ENCODE data around the gene KIF6. TPM values are rescaled to one million over a fixed set of nuclear protein-coding genes. Genes with fewer than 3 reads are reported as not detected.
"Not testable (repeated sequence)": the region's sequence is repeated elsewhere in the genome, so short reads cannot be mapped to it uniquely, and the experiment has no call there.

KIF6 gene
- total RNA-seq, 1 donor from 2014 or later: 0.24 TPM

DNA sequence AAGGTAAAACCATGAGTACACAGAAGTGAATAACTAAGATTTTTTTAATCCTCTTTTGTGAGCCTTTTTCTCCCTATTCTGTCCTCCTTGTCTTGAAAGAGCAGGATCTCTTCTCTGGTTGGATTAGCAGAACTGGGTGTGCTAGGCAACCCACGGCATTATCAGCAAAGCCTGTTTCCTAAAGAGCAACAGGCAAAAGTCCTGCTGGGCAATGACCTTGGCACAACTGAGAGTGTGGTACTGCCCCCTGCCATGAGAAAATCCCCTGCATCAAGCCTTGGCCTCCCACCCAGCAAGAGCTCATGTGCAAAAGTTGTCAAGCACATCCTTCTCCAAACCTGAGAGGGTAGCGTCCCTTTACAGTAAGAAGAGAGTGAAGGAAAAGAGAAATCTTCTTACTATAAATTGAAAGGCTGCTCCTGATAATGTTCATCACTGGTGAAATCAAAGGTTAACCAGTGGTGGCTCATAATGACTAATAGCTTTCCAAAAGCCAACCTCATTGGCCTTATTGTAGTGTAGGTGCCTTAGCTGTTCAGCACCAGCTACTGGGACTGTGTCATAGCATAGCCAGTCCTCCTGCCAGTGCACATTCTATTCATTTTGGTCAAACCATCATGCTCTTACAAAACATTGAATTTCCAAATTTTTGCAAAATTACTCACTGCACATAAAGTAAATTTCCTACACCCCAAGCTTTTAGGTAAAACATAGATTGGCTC lies 17.1 kb downstream of the KIF6 start:
- no peak for ATAC-seq

DNA sequence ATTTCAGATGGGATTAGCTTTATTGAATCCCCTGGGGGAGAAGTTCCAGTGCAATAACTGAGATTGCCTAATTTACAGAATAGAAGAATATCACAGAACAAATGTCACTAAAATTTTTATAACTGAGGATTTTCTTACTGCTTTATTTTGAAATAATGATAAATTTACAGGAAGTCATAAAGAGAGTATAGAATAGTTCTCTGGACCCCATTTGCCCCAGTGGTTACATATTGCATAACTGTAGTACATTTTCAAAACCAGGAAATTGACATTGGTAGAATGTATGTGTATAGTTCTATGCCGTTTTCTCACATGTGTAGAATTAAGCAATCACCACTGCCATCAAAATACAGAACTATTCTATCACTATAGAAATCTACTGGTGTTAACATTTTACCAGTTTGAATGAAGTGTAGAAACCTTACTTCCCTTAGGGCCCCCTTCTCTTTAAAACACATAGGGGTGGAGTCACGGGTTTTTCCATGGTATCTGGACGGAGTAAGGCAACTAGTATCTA lies 18.3 kb downstream of the KIF6 start:
- ATAC-seq: no peak

- no peak for ATAC-seq
These were observed 22.9 kb downstream of the KIF6 start for GRCh38 chr6:39702265-39702664.

GRCh38 chr6:39700362-39700761 lies 24.8 kb downstream of the KIF6 start:
- ATAC-seq: no peak

GRCh38 chr6:39698789-39699188 lies 26.4 kb downstream of the KIF6 start:
- no peak for ATAC-seq

DNA sequence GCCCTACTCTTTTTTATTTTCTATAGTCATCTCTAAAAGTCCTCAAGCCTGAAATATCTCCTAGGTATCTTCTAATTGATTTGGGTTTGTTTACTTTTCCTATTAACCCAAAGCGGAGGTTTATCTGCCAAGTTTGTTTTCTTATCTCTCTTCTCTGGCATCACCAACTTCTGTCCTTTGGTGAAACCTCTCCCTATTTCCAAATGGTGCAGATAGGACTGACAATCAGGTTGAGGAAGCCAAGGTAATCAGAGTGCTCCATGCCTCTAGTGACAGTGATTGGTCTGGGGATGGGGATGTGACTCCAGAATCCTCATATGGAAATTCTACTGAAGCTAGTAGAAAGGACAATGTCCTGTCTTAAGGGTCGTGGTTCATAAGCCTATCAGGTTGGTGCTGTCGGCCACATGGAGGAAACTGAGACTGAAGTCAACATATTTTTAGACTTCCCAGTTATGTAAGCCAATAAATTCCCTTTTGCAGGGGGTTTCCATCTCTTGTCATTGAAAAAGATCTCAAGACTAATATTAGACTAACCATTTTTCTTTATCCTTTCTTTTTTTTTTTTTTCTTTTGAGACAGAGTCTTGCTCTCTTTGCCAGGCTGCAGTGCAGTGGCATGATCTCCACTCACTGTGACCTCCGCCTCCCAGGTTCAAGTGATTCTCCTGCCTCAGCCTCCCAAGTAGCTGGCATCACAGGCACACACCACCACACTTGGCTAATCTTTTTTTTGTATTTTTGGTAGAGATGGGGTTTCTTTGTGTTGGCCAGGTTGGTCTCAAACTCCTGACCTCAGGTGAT lies 28.0 kb downstream of the KIF6 start:
- ATAC-seq: no peak

- no peak for ATAC-seq
These were observed 29.8 kb downstream of the KIF6 start for GRCh38 chr6:39695447-39695846.

GRCh38 chr6:39693206-39693605 lies 32.0 kb downstream of the KIF6 start:
- no peak for ATAC-seq

DNA sequence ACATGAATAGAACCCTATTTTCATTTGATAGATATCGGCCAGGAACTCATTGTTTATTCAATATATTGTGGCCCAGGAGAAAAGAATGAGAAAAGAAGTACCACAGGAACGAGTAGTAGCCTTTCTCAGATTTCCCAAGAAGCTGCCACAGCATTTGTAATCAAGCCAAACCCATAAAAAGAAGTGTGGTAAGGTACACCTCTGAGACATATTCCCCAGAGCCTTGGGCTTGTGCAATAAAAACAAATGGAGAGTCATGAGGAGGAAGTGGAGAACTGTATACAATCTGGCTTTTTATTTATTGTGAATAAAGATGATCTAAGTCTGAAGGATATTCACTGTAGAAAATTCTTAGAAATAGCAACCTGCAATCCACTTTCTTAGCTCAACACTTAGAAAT lies 36.7 kb downstream of the KIF6 start:
- no peak for ATAC-seq

DNA sequence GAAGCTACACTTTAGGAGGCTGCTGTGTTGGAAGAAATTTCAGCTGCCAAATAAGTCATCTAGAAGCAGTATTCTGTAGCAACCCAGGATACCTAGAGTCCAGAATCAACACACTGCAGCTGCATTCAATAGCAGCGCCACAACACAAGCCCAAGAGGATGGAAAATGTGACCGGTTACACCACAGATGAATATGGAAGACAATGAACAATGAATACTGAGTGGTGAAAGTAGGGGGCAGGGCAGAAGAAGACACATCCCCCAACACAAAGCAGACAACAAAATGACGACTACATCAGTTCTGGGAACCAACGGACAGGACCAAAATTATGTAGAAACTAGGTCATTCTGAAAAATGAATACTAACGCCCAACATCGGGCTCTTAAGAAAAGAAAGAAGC lies 38.2 kb downstream of the KIF6 start:
- ATAC-seq: no peak

GRCh38 chr6:39685938-39686337 lies 39.3 kb downstream of the KIF6 start:
- ATAC-seq: no peak

- no peak for ATAC-seq
These were observed 39.8 kb downstream of the KIF6 start for GRCh38 chr6:39685489-39685826.

DNA sequence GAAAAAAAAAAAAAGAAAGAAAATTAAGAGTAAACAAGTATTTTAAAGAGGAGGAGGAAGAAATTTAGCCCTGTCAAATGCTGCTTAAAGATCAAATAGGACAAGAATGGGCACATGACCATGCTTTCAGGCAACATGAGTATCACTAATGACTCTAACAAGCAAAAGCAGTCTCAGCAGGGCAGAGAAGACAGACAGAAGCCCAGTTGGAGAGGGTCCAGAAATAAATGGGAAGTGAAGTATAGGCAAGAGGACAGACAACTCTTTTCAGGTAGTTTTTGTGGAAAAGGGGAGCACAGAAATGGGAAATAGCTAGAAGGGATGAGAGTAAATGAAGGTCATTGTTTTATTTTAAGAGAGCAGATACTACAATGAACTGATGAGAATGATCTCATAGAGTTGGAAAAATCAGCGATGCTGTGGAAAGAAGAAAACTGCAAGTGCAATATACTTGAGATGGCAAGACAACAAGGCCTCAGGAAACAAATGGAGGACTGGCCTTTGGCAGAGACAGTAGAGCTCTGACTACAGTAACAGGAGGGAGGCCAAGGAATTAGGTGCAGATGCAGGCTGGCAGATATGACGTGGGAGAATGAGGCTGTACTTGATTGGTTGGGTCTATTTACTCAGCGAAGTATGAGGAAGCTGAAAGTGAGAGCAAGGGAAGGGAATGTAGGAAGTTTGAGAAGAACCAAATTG lies 40.3 kb downstream of the KIF6 start:
- ATAC-seq: no peak

- ATAC-seq: no peak
These were observed 43.5 kb downstream of the KIF6 start for GRCh38 chr6:39681674-39682121.

GRCh38 chr6:39678914-39679313 lies 46.3 kb downstream of the KIF6 start:
- ATAC-seq: no peak

DNA sequence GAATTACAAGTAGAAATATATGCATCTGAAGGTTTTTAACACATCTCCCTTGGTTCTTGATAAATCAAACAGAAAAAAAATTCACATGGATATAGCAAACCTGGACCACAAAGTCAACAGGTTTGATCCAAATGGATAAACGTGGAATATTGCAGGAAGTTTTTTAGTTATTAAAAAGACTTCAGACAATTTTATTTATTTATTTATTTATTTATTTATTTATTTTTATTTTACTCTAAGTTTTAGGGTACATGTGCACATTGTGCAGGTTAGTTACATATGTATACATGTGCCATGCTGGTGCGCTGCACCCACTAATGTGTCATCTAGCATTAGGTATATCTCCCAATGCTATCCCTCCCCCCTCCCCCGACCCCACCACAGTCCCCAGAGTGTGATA lies 47.9 kb downstream of the KIF6 start:
- ATAC-seq: not testable (repeated sequence)

GRCh38 chr6:39670519-39670918 lies 54.7 kb downstream of the KIF6 start:
- ATAC-seq: no peak

- ATAC-seq: no peak
These were observed 55.2 kb downstream of the KIF6 start for GRCh38 chr6:39669973-39670342.

GRCh38 chr6:39669207-39669972 lies 55.8 kb downstream of the KIF6 start:
- ATAC-seq: no peak

DNA sequence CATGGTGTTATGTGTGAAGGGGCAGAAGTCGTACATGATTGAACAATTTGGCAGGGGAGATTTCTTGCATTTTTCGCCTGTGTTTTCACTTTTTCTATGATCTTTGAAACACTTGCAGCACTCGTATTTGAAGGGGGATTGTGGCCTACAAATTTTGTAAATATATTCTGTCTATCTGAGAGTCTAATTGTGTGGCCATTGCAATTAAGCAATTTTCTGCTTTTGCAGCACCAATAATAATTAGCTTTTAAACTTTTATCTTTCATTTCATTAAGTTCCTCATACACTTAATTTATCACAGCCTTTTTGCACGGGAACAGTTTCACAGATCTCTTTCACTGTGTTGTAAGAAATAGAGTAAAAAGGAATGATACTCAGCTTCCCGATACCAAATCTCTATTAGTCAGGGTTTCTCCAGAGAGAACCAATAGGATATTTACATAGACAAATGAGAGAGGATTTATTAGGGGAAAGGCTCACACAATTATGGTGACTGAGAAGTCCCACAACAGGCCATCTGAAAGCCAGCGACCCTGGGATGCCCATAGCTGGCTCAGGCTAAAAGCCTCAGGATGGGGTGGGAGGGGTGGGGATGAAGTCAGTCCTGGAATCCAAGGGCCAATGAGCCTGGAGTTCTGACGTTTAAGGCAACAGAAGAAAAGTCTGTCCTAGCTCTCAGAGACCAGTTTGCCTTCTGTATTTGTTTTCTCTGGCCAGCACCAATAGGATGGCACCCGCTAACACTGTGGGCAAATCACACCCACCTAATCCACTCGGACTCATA lies 58.3 kb downstream of the KIF6 start:
- ATAC-seq: no peak

- no peak for ATAC-seq
These were observed 59.3 kb downstream of the KIF6 start for GRCh38 chr6:39665861-39666260.

GRCh38 chr6:39664173-39664572 lies 61.0 kb downstream of the KIF6 start:
- no peak for ATAC-seq
